ENCODE data around the gene UBR7.

- TF ChIP-seq, protein P1, sequence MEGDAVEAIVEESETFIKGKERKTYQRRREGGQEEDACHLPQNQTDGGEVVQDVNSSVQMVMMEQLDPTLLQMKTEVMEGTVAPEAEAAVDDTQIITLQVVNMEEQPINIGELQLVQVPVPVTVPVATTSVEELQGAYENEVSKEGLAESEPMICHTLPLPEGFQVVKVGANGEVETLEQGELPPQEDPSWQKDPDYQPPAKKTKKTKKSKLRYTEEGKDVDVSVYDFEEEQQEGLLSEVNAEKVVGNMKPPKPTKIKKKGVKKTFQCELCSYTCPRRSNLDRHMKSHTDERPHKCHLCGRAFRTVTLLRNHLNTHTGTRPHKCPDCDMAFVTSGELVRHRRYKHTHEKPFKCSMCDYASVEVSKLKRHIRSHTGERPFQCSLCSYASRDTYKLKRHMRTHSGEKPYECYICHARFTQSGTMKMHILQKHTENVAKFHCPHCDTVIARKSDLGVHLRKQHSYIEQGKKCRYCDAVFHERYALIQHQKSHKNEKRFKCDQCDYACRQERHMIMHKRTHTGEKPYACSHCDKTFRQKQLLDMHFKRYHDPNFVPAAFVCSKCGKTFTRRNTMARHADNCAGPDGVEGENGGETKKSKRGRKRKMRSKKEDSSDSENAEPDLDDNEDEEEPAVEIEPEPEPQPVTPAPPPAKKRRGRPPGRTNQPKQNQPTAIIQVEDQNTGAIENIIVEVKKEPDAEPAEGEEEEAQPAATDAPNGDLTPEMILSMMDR (IDR thresholded peaks at IDR 0.05): peak in 2 of 3 experiments; percentile 29 to 35
- TF ChIP-seq EP300 (IDR thresholded peaks at IDR 0.05) (peak; percentile 53), POLR2A (IDR thresholded peaks at IDR 0.05; ENCODE audit: low read depth) (no peak), POLR2AphosphoS5 (IDR thresholded peaks at IDR 0.05) (peak; percentile 88 to 94)
Measured at GRCh38 chr14:93206793-93207467, at the start of gene UBR7, which contains the start of gene GON7.

Measured in esophagus muscularis mucosa (tissue), 4 donors.